NCI-H748 (cell line): ENCODE measurements around the gene SERPINC1.
"Not testable (repeated sequence)": the region's sequence is repeated elsewhere in the genome, so short reads cannot be mapped to it uniquely, and the experiment has no call there.

ENCODE experiments used
- DNase-seq: peaks from one replicate; lab custom pipeline; 2025; ENCODE audit not compliant: unreplicated experiment; lab: John Stamatoyannopoulos, UW

Gene SERPINC1

GRCh38 chr1:173863224-173864161, 53.6 kb downstream of the SERPINC1 start:
- no peak for DNase-seq

- DNase-seq = no peak
These were observed 54.3 kb downstream of the SERPINC1 start for GRCh38 chr1:173862769-173863223.

GRCh38 chr1:173862146-173862768, 54.9 kb downstream of the SERPINC1 start:
- DNase-seq = not testable (repeated sequence)

- no peak for DNase-seq
These were observed 55.4 kb downstream of the SERPINC1 start for GRCh38 chr1:173861731-173862145.

GRCh38 chr1:173860065-173860464, 57.1 kb downstream of the SERPINC1 start:
- DNase-seq = no peak

- DNase-seq = not testable (repeated sequence)
These were observed 57.6 kb downstream of the SERPINC1 start for GRCh38 chr1:173859547-173859946.

- no peak for DNase-seq
These were observed 59.7 kb downstream of the SERPINC1 start for GRCh38 chr1:173857363-173857917.

- DNase-seq = no peak
These were observed 60.2 kb downstream of the SERPINC1 start for GRCh38 chr1:173856903-173857302.

GRCh38 chr1:173856014-173856413, 61.1 kb downstream of the SERPINC1 start:
- DNase-seq = no peak
